OCI-LY1 (cell line): Measurements from ENCODE around the gene SUSD3.

Experiments
- EZH2 ChIP-seq: fragments of 200-600 bp; sonication (generic), shearing (Covaris generic); IDR thresholded peaks from 2 replicates; pipeline ENCODE4 v1.8.0; 2017; ENCODE audit warnings: borderline replicate concordance, mixed run types, mild to moderate bottlenecking, antibody characterized with exemption, low read length, moderate library complexity, mixed read lengths
- TF ChIP-seq, protein P1 (sequence below): fragments of 200-600 bp; sonication (generic), shearing (Covaris generic); IDR thresholded peaks from 2 replicates; pipeline ENCODE4 v1.5.1; 2017; ENCODE audit warnings: mild to moderate bottlenecking, antibody characterized with exemption, low read length, moderate library complexity, mixed read lengths

DNA sequence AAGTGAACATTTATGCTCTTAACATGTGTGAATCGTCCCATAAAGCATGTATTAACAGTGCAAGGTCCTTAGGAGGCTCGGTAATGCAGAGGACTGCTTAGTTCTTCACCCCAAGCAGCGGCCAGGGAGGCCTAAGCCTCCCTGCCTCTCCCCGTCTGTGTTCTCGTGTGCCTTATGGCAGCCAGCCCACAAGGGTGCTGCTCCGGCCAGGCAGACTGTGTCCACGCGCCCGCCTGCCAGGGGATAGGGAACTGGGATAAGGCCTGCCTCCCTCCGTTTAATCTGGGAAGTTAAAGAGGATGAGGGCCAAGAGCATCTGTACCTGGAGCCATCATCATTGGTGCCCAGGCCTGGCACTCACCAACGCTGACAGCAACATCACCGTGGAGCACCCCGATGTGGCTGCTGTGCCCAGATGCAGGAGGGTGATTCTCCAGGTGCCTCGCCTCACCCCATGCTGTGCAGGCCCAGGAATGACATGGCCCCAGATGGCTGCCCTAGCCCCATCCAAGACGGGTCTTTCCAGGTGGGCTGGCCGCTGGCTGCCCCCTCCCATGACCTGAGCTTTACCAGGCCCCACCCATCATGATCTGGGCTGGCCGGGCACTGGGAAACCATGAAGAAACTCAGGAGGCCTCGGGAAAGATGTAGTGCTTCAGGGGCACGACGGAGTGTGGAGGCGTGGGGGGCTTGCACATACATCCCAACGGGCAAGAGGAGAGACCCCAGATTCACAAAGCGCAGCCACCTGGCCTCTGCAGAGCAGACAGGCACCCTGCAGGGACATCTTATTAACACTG lies 35.6 kb upstream of the SUSD3 start:
- TF ChIP-seq, protein P1, sequence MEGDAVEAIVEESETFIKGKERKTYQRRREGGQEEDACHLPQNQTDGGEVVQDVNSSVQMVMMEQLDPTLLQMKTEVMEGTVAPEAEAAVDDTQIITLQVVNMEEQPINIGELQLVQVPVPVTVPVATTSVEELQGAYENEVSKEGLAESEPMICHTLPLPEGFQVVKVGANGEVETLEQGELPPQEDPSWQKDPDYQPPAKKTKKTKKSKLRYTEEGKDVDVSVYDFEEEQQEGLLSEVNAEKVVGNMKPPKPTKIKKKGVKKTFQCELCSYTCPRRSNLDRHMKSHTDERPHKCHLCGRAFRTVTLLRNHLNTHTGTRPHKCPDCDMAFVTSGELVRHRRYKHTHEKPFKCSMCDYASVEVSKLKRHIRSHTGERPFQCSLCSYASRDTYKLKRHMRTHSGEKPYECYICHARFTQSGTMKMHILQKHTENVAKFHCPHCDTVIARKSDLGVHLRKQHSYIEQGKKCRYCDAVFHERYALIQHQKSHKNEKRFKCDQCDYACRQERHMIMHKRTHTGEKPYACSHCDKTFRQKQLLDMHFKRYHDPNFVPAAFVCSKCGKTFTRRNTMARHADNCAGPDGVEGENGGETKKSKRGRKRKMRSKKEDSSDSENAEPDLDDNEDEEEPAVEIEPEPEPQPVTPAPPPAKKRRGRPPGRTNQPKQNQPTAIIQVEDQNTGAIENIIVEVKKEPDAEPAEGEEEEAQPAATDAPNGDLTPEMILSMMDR: no peak
- no peak for TF ChIP-seq EZH2
